WTC11 (cell line): ENCODE results near the gene SDK2. TPM values are rescaled to one million over a fixed set of nuclear protein-coding genes. Genes with fewer than 3 reads are reported as not detected.

Experiments
- ATAC-seq: fragments of 200-7000 bp; cut with Tn5 transposase; 2 replicates; pipeline ENCODE4 v1.10.0; 2021; ENCODE audit warnings: mild to moderate bottlenecking, moderate library complexity
- CTCF ChIA-PET: fragments of 300-600 bp; sonication (Branson Sonifier 250); formaldehyde crosslinking; loops from one replicate; lab custom pipeline; 2021; ENCODE audit warnings: antibody characterized with exemption; lab: Charles Lee
- POLR2A ChIA-PET: fragments of 350-600 bp; sonication (Branson Sonifier 250); formaldehyde crosslinking; loops from one replicate; lab custom pipeline; 2021; ENCODE audit warnings: antibody characterized with exemption; lab: Charles Lee
- DNase-seq: peaks from one replicate; pipeline ENCODE4 v3.0.0; 2021; ENCODE audit warnings: low spot score
- H3K27ac Mint-ChIP-seq: 2 replicates; pipeline ENCODE4 v1.8.0; 2021; ENCODE audit warnings: mixed read lengths
- H3K27me3 Mint-ChIP-seq: 2 replicates; pipeline ENCODE4 v1.8.0; 2021; ENCODE audit warnings: low read depth, mild to moderate bottlenecking, moderate library complexity, mixed read lengths
- H3K36me3 Mint-ChIP-seq: 2 replicates; pipeline ENCODE4 v1.8.0; 2021; ENCODE audit warnings: mixed read lengths
- H3K4me1 Mint-ChIP-seq: 2 replicates; pipeline ENCODE4 v1.8.0; 2022; ENCODE audit warnings: mixed read lengths
- H3K4me3 Mint-ChIP-seq: 2 replicates; pipeline ENCODE4 v1.8.0; 2021; ENCODE audit warnings: mild to moderate bottlenecking, moderate library complexity, mixed read lengths
- H3K9me3 Mint-ChIP-seq: 2 replicates; pipeline ENCODE4 v1.8.0; 2021; ENCODE audit warnings: mixed read lengths
- ELF4 ChIP-seq: sonication (generic); formaldehyde crosslinking; IDR thresholded peaks from 2 replicates; pipeline ENCODE4 v1.8.1; 2022; ENCODE audit warnings: low read depth, mild to moderate bottlenecking, moderate library complexity, missing genetic modification reagents
- ESRRA ChIP-seq: sonication (generic); formaldehyde crosslinking; IDR thresholded peaks from 2 replicates; pipeline ENCODE4 v1.8.1; 2022; ENCODE audit warnings: mild to moderate bottlenecking, missing genetic modification reagents, borderline replicate concordance
- FOXK1 ChIP-seq: sonication (generic); formaldehyde crosslinking; IDR thresholded peaks from 2 replicates; pipeline ENCODE4 v1.8.0; 2022; ENCODE audit warnings: mild to moderate bottlenecking, moderate library complexity, missing genetic modification reagents
- KAT7 ChIP-seq: sonication (generic); formaldehyde crosslinking; IDR thresholded peaks from 2 replicates; pipeline ENCODE4 v1.8.1; 2023; ENCODE audit warnings: missing genetic modification reagents, mild to moderate bottlenecking, borderline replicate concordance
- NR1H2 ChIP-seq: sonication (generic); formaldehyde crosslinking; IDR thresholded peaks from 2 replicates; pipeline ENCODE4 v1.9.0; 2021; ENCODE audit warnings: mild to moderate bottlenecking, moderate library complexity, missing genetic modification reagents
- NR2C2 ChIP-seq: sonication (generic); formaldehyde crosslinking; IDR thresholded peaks from 2 replicates; pipeline ENCODE4 v1.8.0; 2022; ENCODE audit warnings: mild to moderate bottlenecking, missing genetic modification reagents
- SOX15 ChIP-seq: fragments of 250-450 bp; sonication (Bioruptor Pico); IDR thresholded peaks from 2 replicates; pipeline ENCODE4 v1.9.0; 2021; ENCODE audit warnings: mild to moderate bottlenecking
- SP1 ChIP-seq: sonication (generic); formaldehyde crosslinking; conservative IDR thresholded peaks from 2 replicates; pipeline ENCODE4 v1.8.1; 2022; ENCODE audit warnings: missing genetic modification reagents
- TCF7 ChIP-seq: sonication (generic); formaldehyde crosslinking; IDR thresholded peaks from 2 replicates; pipeline ENCODE4 v1.8.0; 2022; ENCODE audit warnings: mild to moderate bottlenecking, low read depth, missing genetic modification reagents, moderate library complexity
- TP53 ChIP-seq: sonication (generic); formaldehyde crosslinking; IDR thresholded peaks from 2 replicates; pipeline ENCODE4 v1.8.1; 2023; ENCODE audit warnings: mild to moderate bottlenecking, missing genetic modification reagents
- ZBTB21 ChIP-seq: sonication (generic); formaldehyde crosslinking; IDR thresholded peaks from 2 replicates; pipeline ENCODE4 v1.8.1; 2023; ENCODE audit warnings: mild to moderate bottlenecking, missing genetic modification reagents, borderline replicate concordance
- ZNF138 ChIP-seq: sonication (generic); formaldehyde crosslinking; conservative IDR thresholded peaks from 2 replicates; pipeline ENCODE4 v1.8.1; 2022; ENCODE audit warnings: mild to moderate bottlenecking, moderate library complexity, missing genetic modification reagents
- ZNF232 ChIP-seq: sonication (generic); formaldehyde crosslinking; IDR thresholded peaks from 2 replicates; pipeline ENCODE4 v1.8.0; 2022; ENCODE audit warnings: mild to moderate bottlenecking, missing genetic modification reagents
- ZNF671 ChIP-seq: fragments of 250-450 bp; sonication (Bioruptor Pico); IDR thresholded peaks from 2 replicates; pipeline ENCODE4 v1.8.0; 2021; ENCODE audit warnings: mild to moderate bottlenecking
- total RNA-seq: library from RNA; stranded (reverse); gene quantifications from 3 replicates; pipeline ENCODE4 v1.2.3, GENCODE V29; 2021
- TF ChIP-seq, protein P1 (sequence below): fragments of 250-450 bp; sonication (Bioruptor Pico); conservative IDR thresholded peaks from 2 replicates; pipeline ENCODE4 v1.9.0; 2021; ENCODE audit warnings: mild to moderate bottlenecking
- TF ChIP-seq, protein P2 (sequence below): sonication (generic); formaldehyde crosslinking; IDR thresholded peaks from 2 replicates; pipeline ENCODE4 v1.8.0; 2022; ENCODE audit warnings: mild to moderate bottlenecking, missing genetic modification reagents
- TF ChIP-seq, protein P3 (sequence below): sonication (generic); formaldehyde crosslinking; IDR thresholded peaks from 2 replicates; pipeline ENCODE4 v1.8.1; 2022; ENCODE audit warnings: mild to moderate bottlenecking, missing genetic modification reagents, moderate library complexity, borderline replicate concordance
- TF ChIP-seq, protein P4 (sequence below): sonication (generic); formaldehyde crosslinking; IDR thresholded peaks from 2 replicates; pipeline ENCODE4 v1.8.1; 2023; ENCODE audit warnings: mild to moderate bottlenecking, missing genetic modification reagents
- TF ChIP-seq, protein P5 (sequence below): sonication (generic); formaldehyde crosslinking; IDR thresholded peaks from 2 replicates; pipeline ENCODE4 v1.8.1; 2023; ENCODE audit warnings: mild to moderate bottlenecking, missing genetic modification reagents, borderline replicate concordance
- TF ChIP-seq, protein P6 (sequence below): fragments of 250-450 bp; sonication (Bioruptor Pico); IDR thresholded peaks from 2 replicates; pipeline ENCODE4 v1.9.0; 2021; ENCODE audit warnings: mild to moderate bottlenecking
- TF ChIP-seq, protein P7 (sequence below): sonication (generic); formaldehyde crosslinking; IDR thresholded peaks from 2 replicates; pipeline ENCODE4 v1.8.1; 2022; ENCODE audit warnings: low read depth, missing genetic modification reagents, borderline replicate concordance

SDK2 gene
- total RNA-seq, 1 experiment from 2014 or later = 14.8 TPM

DNA sequence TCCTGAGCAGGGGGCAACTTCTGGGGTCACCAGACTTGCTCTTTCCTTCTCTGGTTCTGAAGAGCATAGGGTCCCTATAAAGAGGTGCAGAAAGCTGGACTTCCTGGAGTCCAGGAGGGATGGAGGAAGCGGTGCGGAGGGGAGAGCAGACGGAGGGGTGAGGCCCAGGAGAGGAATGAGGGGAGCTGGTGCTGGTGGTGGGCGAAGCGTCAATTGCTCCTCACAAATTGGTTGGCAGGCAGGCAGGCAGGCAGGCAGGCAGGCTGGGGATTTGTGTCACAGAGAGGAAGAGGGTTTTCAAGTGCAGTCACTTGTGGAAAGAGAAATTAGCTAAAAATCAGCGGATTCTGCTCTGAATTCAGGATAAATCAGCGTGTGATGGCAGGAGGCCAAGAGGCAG, 198.8 kb downstream of the SDK2 start (continued):
- TF ChIP-seq, protein P1, sequence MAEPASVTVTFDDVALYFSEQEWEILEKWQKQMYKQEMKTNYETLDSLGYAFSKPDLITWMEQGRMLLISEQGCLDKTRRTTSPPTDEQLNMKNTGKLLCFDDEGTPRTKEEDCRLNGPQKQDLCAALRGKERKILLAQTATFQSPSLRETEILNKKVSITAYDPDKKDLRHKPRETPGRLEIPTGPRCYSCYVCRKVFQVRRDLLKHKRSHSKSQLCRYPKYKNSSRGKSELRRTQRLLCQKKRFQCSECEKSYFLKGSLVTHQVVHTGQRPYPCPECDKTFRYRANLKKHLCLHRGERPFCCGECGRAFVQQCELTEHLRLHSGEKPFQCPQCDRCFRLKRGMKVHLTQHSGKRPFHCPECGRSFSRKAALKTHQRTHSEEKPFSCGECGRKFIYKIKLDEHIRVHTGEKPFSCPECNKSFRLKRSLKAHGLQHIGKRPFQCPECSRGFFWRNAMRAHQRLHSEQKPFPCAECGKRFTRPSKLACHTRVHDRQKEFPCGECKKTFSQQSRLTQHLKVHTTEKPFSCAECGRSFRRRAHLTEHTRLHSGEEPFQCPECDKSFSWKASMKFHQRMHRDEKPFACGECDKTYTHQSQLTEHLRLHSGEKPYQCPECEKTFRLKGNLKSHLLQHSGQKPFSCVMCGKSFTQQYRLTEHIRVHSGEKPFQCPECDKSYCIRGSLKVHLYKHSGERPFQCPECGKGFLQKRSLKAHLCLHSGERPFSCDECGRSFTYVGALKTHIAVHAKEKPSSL (CRISPR knock-in tag) = no peak
- TF ChIP-seq SP1 (CRISPR knock-in tag) = no peak

DNA sequence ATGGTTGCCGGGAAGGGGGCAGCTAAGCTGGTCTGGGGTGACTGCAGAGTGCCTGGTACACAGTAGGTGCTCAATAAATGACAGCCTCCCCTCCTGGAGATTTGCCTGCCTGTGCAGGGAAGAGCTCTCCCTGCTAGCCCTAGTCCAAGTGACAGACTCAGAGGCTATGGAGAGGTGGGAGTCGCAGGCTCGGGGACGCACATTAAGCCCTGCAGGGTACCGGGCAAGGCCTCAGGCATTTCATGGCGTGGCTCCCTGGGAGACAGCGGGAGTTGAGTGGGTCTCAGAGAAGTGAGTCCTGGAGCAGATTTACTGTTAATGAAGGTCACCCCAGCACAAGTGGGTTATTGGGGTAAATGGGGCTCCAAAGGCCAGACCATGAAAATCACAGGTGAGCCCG, 200.2 kb downstream of the SDK2 start:
- DNase-seq (no peak), ATAC-seq (no peak)
- POLR2A ChIA-PET = no interaction called here
- CTCF ChIA-PET = no interaction called here
- Mint-ChIP-seq H3K4me3 (no peak overlapping the region), H3K27ac (no peak overlapping the region), H3K27me3 (no peaks in the 10 kb centered on the region), H3K4me1 (0 out of 2 replicates have a peak, but pooled peaks cover 2% of the 10 kb centered on the region), H3K9me3 (peaks cover 5% of the 10 kb centered on the region), H3K36me3 (peaks cover 6% of the 10 kb centered on the region; the same call in 1 of the 2 replicates)
- TF ChIP-seq ZNF138 (CRISPR knock-in tag) (no peak), ZBTB21 (CRISPR knock-in tag) (no peak), NR1H2 (no peak), SOX15 (CRISPR knock-in tag) (no peak), ESRRA (CRISPR knock-in tag) (no peak), FOXK1 (no peak)
- TF ChIP-seq, protein P2, sequence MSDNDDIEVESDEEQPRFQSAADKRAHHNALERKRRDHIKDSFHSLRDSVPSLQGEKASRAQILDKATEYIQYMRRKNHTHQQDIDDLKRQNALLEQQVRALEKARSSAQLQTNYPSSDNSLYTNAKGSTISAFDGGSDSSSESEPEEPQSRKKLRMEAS (CRISPR knock-in tag) = no peak
- TF ChIP-seq, protein P3, sequence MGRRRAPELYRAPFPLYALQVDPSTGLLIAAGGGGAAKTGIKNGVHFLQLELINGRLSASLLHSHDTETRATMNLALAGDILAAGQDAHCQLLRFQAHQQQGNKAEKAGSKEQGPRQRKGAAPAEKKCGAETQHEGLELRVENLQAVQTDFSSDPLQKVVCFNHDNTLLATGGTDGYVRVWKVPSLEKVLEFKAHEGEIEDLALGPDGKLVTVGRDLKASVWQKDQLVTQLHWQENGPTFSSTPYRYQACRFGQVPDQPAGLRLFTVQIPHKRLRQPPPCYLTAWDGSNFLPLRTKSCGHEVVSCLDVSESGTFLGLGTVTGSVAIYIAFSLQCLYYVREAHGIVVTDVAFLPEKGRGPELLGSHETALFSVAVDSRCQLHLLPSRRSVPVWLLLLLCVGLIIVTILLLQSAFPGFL = no peak
- TF ChIP-seq, protein P4, sequence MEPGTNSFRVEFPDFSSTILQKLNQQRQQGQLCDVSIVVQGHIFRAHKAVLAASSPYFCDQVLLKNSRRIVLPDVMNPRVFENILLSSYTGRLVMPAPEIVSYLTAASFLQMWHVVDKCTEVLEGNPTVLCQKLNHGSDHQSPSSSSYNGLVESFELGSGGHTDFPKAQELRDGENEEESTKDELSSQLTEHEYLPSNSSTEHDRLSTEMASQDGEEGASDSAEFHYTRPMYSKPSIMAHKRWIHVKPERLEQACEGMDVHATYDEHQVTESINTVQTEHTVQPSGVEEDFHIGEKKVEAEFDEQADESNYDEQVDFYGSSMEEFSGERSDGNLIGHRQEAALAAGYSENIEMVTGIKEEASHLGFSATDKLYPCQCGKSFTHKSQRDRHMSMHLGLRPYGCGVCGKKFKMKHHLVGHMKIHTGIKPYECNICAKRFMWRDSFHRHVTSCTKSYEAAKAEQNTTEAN (CRISPR knock-in tag) = no peak

DNA sequence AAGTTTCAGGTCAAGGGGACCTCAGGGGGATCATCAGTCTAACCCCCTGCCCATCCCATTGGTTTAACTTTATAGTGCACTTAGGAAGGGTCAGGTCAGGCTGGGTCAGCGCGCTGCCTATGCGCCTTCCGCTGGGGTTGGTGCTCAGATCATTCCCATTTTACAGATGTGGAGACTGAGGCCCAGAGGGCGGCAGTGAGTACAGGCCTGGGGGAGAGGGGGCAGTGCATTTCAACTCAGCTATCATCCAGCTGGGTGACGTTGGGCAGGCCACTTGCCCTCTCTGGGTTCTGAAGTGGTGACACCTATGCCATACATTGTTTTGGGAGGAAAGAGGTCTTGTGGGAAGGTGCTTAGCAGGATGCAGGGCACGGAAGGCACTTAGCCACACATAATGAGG, 204.6 kb downstream of the SDK2 start:
- ChIA-PET CTCF (no interaction called here), POLR2A (no interaction called here)
- Mint-ChIP-seq H3K4me1 (0 out of 2 replicates have a peak, but pooled peaks cover 2% of the 10 kb centered on the region), H3K36me3 (peaks cover 6% of the 10 kb centered on the region; the same call in 1 of the 2 replicates), H3K27me3 (no peaks in the 10 kb centered on the region), H3K4me3 (no peak overlapping the region), H3K27ac (no peak overlapping the region; the same call in 1 of the 2 replicates), H3K9me3 (peaks cover 5% of the 10 kb centered on the region)
- ATAC-seq = no peak
- no peak for DNase-seq
- no peak for TF ChIP-seq ESRRA (CRISPR knock-in tag)
- TF ChIP-seq, protein P5, sequence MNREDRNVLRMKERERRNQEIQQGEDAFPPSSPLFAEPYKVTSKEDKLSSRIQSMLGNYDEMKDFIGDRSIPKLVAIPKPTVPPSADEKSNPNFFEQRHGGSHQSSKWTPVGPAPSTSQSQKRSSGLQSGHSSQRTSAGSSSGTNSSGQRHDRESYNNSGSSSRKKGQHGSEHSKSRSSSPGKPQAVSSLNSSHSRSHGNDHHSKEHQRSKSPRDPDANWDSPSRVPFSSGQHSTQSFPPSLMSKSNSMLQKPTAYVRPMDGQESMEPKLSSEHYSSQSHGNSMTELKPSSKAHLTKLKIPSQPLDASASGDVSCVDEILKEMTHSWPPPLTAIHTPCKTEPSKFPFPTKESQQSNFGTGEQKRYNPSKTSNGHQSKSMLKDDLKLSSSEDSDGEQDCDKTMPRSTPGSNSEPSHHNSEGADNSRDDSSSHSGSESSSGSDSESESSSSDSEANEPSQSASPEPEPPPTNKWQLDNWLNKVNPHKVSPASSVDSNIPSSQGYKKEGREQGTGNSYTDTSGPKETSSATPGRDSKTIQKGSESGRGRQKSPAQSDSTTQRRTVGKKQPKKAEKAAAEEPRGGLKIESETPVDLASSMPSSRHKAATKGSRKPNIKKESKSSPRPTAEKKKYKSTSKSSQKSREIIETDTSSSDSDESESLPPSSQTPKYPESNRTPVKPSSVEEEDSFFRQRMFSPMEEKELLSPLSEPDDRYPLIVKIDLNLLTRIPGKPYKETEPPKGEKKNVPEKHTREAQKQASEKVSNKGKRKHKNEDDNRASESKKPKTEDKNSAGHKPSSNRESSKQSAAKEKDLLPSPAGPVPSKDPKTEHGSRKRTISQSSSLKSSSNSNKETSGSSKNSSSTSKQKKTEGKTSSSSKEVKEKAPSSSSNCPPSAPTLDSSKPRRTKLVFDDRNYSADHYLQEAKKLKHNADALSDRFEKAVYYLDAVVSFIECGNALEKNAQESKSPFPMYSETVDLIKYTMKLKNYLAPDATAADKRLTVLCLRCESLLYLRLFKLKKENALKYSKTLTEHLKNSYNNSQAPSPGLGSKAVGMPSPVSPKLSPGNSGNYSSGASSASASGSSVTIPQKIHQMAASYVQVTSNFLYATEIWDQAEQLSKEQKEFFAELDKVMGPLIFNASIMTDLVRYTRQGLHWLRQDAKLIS (CRISPR knock-in tag) = no peak
- TF ChIP-seq, protein P6, sequence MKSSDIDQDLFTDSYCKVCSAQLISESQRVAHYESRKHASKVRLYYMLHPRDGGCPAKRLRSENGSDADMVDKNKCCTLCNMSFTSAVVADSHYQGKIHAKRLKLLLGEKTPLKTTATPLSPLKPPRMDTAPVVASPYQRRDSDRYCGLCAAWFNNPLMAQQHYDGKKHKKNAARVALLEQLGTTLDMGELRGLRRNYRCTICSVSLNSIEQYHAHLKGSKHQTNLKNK (CRISPR knock-in tag) = no peak
- no peak for TF ChIP-seq TCF7 (CRISPR knock-in tag)
- TF ChIP-seq KAT7 (CRISPR knock-in tag) = no peak
- TF ChIP-seq ZNF671 (CRISPR knock-in tag) = no peak
- TF ChIP-seq, protein P1 (CRISPR knock-in tag) = no peak
- TF ChIP-seq, protein P7, sequence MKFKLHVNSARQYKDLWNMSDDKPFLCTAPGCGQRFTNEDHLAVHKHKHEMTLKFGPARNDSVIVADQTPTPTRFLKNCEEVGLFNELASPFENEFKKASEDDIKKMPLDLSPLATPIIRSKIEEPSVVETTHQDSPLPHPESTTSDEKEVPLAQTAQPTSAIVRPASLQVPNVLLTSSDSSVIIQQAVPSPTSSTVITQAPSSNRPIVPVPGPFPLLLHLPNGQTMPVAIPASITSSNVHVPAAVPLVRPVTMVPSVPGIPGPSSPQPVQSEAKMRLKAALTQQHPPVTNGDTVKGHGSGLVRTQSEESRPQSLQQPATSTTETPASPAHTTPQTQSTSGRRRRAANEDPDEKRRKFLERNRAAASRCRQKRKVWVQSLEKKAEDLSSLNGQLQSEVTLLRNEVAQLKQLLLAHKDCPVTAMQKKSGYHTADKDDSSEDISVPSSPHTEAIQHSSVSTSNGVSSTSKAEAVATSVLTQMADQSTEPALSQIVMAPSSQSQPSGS = no peak
- no peak for TF ChIP-seq ZNF232 (CRISPR knock-in tag)
- TF ChIP-seq ELF4 (CRISPR knock-in tag) = no peak
- no peak for TF ChIP-seq TP53
- no peak for TF ChIP-seq NR2C2
